RWPE1 (cell line): ENCODE data around the gene POMP.

Experiments
- CTCF ChIA-PET: fragments of 350-600 bp; sonication (Branson Sonifier 250); formaldehyde crosslinking; extraction: SDS; loops from one replicate; lab custom pipeline; 2021; lab: Yijun Ruan, JAX
- POLR2A ChIA-PET: fragments of 400-600 bp; formaldehyde crosslinking; extraction: SDS; loops from one replicate; lab custom pipeline; 2020; ENCODE audit warnings: antibody characterized with exemption; ENCODE audit not compliant: low non-redundant PET; lab: Yijun Ruan, JAX
- DNase-seq: peaks from one replicate; pipeline ENCODE4 v3.0.0; 2012; ENCODE audit warnings: low spot score
- H3K27ac ChIP-seq: fragments of 450-650 bp; 2 replicates; pipeline ENCODE4 v1.5.1; 2017
- CTCF ChIP-seq: fragments of 450-650 bp; conservative IDR thresholded peaks from 2 replicates; pipeline ENCODE4 v1.5.1; 2017; ENCODE audit warnings: low read depth, mild to moderate bottlenecking

The POMP gene

GRCh38 chr13:28714651-28715050 lies 55.7 kb downstream of the POMP start:
- no peak for TF ChIP-seq CTCF
- no peak for DNase-seq
- ChIA-PET POLR2A (no interaction called here), CTCF (no interaction called here)
- H3K27ac ChIP-seq: no peak overlapping the region

- TF ChIP-seq CTCF: no peak
- DNase-seq: peak; percentile 78
- peak overlapping the region; percentile 55; the same call in 1 of the 2 replicates for H3K27ac ChIP-seq
- ChIA-PET POLR2A (no interaction called here), CTCF (no interaction called here)
These were observed 57.6 kb downstream of the POMP start for GRCh38 chr13:28716511-28716910.

GRCh38 chr13:28717170-28717569 lies 58.2 kb downstream of the POMP start:
- ChIA-PET CTCF (interaction anchor here (1.4 kb wide), 1 partner anchor 37 kb away, joined by 7 read pairs; no protein-coding TSS in a partner anchor), POLR2A (no interaction called here)
- H3K27ac ChIP-seq: peak overlapping the region; percentile 55; the same call in 1 of the 2 replicates
- DNase-seq: no peak
- no peak for TF ChIP-seq CTCF

GRCh38 chr13:28718196-28718542 lies 59.2 kb downstream of the POMP start:
- peak overlapping the region; percentile 65 for H3K27ac ChIP-seq
- DNase-seq: no peak
- ChIA-PET CTCF (interaction anchor here (0.5 to 1.4 kb wide), 5 partner anchors 17 to 576 kb away, joined by 3 to 7 read pairs (median 4); no protein-coding TSS in a partner anchor), POLR2A (no interaction called here)
- TF ChIP-seq CTCF: no peak

- peak within 1 kb of the TSS; percentile 65 for H3K27ac ChIP-seq
- 0 out of 2 replicates have a peak, but pooled peaks have one; percentile 13 for TF ChIP-seq CTCF
- ChIA-PET POLR2A (no interaction called here), CTCF (interaction anchor here (0.6 to 1.4 kb wide), 5 partner anchors 17 to 78 kb away, joined by 3 to 7 read pairs (median 3); no protein-coding TSS in a partner anchor)
- DNase-seq: peak; percentile 98
These were observed 59.8 kb downstream of the POMP start, which contains the start of gene SLC46A3 for GRCh38 chr13:28718543-28719226. TSS of gene SLC46A3 (minus strand) at chr13:28718970. CDS start at chr13:28717998, 972 bp downstream.

GRCh38 chr13:28719227-28720055 lies 60.5 kb downstream of the POMP start:
- H3K27ac ChIP-seq: peak overlapping the region; percentile 65
- ChIA-PET CTCF (interaction anchor here (0.7 to 1.4 kb wide), 2 partner anchors 31 to 76 kb away, joined by 3 read pairs; no protein-coding TSS in a partner anchor), POLR2A (no interaction called here)
- DNase-seq: peak; percentile 6
- no peak for TF ChIP-seq CTCF
